Fibroblast of skin of left biceps (primary cell): ENCODE measurements around the gene BPIFB3.

Experiments used
- DNase-seq, 2 experiments: peaks; one replicate each; pipeline ENCODE4 v3.0.0-alpha.2; 2013; ENCODE audit warnings: low read depth in 2 of 2

Gene BPIFB3, protein sequence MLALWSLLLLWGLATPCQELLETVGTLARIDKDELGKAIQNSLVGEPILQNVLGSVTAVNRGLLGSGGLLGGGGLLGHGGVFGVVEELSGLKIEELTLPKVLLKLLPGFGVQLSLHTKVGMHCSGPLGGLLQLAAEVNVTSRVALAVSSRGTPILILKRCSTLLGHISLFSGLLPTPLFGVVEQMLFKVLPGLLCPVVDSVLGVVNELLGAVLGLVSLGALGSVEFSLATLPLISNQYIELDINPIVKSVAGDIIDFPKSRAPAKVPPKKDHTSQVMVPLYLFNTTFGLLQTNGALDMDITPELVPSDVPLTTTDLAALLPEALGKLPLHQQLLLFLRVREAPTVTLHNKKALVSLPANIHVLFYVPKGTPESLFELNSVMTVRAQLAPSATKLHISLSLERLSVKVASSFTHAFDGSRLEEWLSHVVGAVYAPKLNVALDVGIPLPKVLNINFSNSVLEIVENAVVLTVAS

DNA sequence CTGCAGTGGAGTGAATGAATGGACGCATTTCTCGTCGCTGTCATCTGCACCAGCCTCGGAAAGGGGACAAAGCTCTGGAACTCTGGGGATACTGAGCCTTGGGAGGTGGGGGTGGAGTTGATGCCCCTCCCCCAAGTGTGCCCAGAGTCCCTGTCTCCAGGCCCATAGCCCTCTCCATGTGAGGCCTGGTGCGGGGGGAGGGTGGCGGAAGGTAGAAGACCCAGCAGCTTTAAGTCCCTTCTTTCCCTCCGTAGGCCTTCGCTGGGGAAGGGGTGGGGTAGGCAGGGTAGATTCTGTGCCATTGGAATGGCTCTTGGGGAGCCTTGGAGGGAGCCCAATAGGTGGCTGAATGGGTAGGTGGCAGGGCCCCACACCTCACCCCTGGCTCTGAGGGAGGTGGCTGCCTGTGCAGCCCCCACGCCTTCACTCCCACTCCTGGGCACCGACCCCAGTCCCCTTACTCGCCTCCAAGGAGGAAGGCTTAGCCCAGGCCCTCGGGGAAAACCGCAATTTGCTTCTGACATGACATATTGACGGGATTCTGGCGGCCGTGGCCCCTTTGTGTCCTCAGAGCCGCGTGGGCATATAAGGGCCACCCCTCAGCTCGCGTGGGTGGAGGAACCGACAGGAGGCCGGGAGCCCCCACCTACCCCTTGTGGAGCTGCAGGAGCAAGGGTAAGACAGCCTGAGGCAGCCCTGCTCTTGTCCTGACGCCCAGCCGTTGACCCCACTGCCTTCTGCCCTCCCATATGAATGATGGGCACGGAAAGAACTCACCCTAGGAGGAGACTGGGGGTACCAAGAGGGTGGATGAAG, at the start of gene BPIFB3:
Gene BPIFB3, plus strand, starts transcription at position 613 of the 816 bp plus-strand sequence. CDS start 1,533 bp downstream, outside the sequence.
- DNase-seq: no peak

DNA sequence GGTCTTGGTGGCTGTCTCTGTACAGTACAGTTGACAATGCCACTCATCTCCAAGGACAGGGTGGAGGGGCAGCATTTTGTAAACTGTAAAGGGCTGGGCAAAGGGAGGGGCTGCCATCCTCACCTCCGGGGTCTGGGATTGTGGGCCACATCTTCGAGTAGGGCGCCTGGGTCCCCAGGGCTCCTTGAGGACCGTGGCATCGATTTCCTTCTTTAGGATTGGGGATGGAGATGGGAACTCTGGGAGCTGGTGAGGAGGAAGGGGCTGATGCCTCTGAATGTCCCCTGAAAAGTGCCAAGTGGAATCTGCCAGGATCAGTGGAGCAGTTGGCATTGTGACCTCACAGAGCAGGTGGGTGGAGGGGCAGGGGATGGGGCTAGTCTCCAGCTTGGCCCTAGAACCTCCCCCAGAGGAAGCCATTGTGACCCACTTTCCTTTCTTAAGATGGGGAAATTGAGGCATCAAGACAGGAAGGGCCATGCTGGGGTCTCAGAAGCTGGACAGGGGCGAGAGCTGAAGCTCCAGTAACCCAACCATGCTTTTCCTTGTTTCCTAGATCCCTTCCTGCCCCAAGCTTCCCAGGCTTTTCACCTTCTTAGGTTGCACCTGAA, 49.5 kb upstream of the BPIFB3 start, which contains the start of gene SUN5:
Gene SUN5, minus strand, starts transcription at position 293 of the 611 bp plus-strand sequence. Its CDS starts 93 bp downstream, at position 200.
- DNase-seq: no peak

DNA sequence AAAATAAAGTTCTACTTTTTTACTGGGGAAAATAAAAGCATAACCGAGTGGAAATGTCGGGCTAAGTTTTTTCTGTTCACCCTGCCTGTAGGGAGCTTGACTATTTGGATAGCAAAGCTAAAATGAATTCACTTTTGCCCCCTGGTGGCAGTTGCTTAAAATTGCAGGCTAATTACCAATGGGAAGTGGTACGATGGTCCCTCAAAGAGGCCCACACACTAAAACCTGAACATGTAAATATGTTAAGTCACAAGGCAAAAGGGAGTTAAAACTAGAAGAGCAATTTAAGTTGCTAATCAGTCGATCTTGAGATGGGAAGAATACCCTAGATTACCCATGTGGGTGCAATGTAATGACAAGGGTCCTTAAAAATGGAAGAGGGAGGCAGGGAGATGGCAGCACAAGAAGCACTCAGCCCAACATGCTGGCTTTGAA, 48.6 kb upstream of the BPIFB3 start:
- DNase-seq: no peak

GRCh38 chr20:33005908-33006775, 47.6 kb upstream of the BPIFB3 start:
- no peak for DNase-seq

DNA sequence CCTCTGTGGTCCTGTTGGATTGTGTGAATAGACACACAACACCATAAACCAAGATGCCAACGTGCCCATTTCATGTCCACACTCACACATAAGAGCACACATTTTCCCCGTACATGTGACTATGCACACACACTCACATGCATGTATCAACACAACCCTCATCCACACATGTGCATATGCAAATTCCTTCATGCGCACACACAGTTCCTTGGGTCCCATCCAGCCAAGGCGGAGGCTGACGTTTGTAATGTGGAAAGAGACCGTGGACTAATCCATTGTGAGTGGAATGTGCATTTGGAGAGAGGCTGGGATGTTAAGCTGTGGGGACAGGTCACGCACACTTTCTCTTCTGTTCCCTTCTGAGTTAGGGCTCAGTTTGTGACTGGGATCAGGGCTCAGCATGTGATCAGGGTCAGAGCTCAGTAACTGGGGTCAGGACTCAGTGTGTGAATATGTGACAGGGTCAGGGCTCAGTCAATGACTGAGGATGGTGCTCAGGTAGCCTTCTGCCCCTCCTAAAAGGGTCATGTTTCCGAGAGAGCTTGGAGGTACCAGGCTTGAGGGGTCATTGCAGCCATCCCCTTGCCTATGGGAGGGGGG, 46.8 kb upstream of the BPIFB3 start:
- DNase-seq: no peak

DNA sequence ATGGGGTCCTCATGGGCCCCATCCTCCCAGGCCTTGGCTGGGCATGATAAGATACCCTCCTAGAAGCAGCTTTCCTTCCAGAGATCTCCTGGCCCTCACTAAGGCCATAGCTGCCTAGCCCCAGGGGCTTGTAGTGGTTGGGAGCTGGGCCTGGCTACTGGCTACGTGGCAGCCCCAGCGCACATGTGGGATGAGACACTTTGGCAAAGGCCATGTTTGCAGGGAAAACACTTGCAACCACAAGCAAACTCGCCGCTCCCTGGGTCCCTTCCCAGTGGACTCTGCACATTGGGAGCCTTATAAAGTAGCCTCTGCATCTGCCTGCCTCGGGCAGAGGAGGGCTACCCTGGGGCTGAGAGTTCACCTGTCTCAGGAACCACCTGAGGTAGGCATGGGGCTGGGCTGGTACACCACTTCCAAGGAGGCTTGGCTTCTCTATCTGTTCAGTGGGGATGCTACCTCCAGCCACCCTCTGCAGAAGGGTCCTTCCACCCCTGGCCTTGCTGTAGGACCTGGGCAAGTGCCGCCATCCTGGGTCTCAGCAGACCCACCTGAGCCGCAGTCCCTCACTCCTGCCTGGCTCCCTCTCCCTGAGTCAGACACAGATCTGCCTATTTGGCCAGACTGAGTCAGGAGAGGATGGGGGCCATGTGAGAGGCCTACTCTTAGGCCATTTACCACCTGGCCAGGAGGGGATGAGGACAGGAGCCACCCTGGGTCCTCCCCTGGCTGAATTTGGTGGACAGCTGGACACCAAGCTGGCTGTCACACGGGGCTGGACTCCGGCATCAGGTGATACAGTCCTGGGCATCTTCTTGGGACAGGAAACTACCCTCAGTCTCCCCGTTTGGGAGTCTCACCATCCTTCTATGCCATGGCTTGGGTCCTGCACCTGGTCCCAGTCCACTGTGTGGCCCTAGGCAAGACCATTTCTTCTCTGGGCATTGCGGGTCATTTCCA, 46.0 kb upstream of the BPIFB3 start, which contains the start of gene BPIFB2:
Gene BPIFB2, plus strand, starts transcription at position 329 of the 960 bp plus-strand sequence. CDS start 871 bp downstream, outside the sequence.
- no peak for DNase-seq

- DNase-seq: no peak
Measured at GRCh38 chr20:33008336-33009213, 45.1 kb upstream of the BPIFB3 start.

DNA sequence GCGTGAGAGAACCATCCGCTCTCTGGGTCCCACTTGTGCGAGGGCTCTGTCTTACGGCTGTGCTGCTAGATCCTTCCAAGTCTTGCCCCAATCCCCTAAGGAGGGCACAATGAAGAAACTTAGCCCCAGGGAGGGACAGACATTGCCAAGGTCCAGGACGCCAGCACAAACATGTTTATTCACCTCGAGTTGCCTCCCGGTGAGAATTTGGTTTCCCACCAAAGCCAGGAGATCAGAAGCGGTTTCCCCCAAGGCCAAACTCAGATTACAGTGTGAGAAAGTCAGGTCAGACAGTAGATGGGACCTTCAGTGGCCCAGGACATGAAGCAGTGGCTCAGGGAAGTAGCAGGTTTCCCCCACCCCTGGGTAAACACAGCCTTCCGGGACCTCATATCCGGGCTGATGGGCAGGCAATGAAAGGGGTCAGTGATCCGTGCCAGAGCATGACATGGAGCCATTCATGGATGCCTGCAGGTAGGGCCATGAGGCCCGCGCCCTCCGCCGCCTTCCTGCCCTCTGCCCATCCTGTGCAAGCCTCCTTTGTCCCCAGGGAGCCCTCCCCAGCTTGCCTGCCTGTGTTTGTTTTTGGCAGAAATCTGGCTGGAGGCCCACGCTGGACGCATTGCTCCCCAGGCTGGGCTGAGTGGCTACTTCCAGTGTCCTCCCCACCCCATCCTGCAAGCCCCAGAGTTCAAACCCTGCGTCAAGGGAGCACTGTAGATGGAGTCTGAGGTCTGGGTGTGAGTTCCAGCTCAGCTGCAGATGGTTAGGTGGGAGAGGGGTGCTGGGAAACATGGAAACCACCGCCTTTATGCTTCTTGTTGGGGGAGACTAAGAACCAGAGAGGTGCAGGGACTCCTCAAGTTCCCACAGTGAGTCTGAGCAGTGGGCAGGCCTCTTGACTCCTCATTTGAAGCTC, 44.2 kb upstream of the BPIFB3 start:
- no peak for DNase-seq

- DNase-seq: no peak
Measured at GRCh38 chr20:33010133-33010504, 43.6 kb upstream of the BPIFB3 start.

DNA sequence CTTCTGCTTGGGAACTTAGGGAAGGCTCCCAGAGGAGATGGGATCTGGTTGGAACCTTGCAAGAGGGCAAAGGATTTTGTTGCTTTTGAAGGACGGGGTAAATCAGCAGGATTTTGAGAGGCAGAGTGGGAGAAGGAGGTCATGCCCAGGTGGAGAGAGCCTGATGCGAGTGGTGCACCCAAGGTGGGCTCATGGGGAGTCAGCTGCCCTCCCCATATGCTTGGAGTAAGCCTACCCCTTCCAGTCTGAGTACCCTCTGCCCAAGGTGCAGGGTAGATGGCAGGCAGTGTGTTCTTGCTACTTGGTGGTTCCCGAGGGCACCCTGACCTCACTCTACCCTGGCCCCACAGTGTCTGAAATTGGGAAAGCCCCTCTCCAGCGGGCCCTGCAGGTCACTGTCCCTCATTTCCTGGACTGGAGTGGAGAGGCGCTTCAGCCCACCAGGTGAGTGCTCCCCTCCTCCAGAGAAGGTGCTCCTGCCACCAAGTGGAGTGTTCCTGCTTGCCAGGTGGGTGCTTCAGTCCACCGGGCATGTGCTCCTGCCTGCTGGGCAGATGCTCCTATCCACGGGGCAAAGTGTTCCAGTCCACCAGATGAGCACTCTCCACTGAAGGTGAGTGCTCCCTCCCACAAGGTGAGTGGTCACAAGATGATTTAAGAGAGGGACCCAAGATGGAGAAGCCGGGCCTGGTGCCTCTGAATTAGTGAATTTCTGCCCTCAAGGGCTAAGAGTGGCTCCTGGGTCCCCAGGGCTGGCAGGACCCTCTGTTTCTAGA, 42.8 kb upstream of the BPIFB3 start:
- DNase-seq: no peak

DNA sequence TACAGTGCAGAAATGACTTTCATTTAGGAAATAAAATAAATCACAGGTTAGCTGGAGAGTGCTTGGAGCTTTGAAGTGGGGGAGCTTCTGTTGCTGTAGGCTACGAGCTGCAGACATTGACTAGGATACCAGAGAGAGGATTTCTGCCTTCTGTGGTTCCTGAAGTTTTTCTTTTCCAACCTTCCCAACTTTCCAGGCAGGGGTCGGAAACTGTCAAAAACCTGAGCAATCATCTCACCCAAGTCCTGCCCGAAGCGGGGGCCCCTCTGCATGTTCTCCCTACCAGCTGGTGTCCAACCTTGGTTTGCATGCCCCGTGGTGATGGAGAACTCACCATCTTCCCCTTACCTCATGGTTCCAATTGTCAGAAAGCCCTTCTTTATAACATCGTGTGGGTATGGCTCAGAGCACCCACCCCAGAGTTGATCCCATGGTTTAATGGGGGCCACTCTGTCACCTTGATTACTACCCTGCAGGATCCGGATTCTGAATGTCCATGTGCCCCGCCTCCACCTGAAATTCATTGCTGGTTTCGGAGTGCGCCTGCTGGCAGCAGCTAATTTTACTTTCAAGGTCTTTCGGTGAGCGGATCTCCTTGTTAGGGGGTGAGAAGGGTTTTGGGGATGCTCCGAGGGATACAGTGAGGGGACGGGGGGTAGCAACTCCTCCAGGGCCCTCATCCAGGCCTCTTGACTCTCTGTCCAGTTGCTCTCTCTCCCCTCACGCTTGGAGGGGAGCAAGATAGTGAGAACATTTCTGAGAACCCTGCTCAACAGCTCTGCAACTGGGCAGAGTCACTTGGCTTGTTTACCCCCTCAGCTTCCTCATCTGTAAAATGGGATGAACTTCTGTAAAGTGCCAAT, 41.1 kb upstream of the BPIFB3 start:
- DNase-seq: no peak

GRCh38 chr20:33013701-33014326, 39.9 kb upstream of the BPIFB3 start:
- DNase-seq: no peak

DNA sequence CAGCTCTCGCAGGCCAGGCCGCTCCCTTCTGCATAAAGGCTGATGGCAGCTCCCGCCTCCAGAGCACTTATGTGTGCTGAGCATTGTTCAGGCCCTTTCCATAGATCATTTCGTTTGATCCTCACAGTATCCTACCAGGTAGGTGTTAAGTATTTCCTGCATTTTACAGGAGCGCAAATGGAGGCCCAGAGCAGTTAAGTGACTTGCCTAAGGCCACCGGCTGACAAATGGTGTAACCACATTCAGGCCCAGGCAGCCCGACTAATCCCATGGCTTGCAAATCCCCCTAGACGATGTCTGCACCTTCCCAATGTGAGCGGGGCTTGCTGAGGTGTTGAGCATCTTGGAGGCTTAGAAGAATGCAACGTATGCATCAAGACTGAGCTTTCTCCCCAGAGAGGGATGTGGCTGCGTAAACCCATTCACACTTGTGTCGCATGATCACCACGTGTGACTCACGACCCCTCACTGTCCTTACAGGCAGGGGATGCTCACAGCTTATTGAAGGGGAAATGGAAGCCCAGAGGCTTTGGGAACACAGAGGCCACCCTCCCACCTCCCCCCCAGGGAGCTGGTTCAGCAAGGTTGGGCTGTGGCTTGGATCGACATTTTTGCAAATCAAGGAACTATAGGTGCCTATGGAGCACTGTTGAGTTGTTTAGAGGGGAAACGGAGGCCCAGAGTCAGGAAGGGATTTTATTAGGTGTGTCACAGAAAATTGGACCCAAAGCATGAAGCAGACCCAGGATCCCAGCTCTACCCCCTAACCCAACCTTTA, 39.2 kb upstream of the BPIFB3 start:
- no peak for DNase-seq

DNA sequence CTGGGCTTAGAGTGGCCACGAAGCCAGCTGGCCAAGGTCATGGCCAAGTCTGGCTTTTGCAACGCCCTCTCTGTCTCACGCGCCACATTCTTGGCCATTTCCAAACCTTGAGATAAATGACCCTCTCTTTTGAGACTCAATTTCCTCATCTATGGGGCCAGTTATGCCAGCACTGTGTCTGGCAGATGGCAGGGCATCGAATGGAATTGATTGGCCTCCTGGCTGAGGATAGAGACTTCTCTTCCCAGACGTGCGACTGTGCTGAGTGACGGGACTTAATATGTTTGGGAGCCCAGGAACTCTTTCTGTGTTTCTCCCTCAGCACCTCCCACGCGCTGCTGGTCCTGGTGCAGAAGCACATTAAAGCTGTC, 38.6 kb upstream of the BPIFB3 start:
- DNase-seq: no peak
